CD1c-positive myeloid dendritic cell (primary cell): ENCODE data around the gene ACTR3.
A peak's percentile ranks its signal among the peaks of the same experiment; 100 is the strongest.

Source experiments
- DNase-seq: peaks from one replicate; pipeline ENCODE4 v3.0.0-alpha.2; 2016; ENCODE audit errors: extremely low spot score

Gene ACTR3

DNA sequence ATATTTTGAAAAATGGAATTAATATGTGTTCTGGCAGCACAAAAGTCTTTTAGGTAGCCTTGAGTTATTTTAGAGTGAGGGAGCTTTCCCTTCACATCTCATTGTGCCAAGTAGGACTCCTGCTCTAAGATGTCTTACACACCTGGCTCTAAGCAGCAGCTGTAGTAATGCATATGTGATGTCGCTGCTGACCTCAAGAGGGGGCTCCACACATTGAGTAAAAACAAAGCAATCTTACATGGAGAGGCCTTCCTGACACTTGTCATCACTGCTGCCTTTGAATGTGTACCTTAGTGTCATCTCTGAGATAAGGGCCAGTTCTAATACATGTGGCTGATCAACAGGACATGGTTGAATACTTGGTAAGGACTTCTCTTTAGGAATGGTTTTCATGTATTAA is 75.8 kb downstream of the ACTR3 start:
- peak; percentile 38 for DNase-seq

DNA sequence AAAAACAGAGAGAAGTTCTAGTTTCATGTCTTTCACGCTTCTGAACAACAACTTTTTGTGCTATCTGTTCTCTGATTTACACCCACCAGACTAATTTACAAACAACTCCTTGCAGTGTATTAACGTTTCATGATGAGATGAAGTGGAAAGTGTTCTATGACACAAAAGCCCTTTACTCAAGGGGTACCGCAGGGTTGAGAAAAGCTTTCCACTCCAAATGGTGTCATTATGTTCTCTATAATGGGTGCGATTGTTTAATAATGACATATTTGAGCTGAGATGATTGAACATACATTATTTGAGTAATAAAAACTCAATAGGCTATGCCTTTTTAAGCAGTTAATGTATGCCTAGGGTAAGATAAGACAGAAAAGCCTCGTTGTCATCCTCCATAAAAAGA is 76.3 kb downstream of the ACTR3 start:
- DNase-seq, result no peak

DNA sequence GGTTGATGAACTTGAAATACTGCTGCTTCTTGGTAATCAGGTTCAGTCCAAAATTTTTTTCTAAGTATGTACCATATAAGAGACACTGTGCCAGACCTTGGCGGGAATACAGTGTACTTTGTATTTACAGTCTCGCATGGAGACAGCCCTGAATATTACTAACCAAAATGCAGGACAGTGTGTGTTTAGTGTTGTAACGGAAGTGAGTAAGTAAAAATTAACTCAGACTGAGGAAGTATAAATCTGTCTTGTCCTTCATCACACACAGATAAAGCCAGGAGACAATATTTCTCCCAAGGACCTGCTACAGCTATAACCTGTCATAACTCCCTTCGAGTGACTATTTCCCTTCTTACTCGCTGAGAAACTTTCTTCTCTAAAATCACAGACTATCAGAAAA is 76.9 kb downstream of the ACTR3 start:
- DNase-seq, result peak; percentile 22

DNA sequence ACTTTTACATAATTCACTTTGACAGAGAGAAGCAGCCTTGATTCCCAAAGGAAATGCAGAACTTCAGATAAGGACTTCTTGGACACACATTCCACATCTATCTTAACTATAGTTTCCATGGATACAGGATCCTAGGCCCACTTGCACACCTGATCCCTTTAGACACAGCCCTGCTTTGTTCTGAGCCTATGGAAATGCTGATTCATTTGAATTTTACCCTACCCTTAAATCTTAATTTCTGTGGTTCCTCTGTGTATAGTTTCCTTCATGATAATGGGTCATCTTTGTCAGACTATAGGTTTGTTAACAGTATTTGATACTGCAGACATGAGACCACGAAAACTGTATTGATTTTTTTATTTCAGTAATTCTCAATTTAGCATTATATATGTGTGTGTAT is 77.4 kb downstream of the ACTR3 start:
- DNase-seq, result no peak

DNA sequence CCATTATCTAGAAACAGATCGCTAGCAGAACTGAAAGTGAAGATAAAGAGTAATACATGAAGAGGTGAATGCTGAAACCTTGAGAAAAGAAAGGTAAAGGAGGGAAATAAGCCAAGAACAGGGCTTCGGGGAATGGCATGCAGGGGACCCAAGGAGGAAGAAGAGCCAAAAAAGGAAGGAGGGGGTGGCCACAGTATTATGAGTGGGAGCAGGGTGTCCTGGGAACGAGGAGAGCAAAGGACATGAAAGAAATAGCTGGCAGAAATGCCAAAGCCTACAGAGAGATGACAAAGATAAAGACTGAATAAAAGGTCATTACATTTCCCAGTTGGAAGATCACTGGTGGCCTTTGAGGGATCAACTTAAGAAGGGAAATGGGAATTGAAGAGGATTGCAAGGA is 82.9 kb downstream of the ACTR3 start:
- peak; percentile 49 for DNase-seq

DNA sequence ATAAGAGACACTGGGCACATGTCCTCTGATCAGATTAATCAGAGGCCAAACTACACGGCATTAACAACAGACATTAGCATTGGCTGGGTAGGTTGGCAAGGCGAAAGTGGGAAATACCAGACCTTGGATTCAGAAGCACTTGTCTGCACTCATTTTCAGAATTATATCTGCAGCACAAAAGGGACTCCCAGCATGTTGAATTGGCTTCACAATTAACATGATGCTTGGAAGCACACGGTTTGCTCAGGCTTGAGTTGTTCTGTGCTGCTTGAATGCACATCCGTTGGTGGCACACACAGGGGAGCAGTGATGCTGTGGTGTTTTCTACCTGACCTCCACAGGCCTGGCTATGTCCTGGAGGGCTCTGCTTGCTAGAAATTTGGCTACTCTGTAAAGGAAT is 83.9 kb downstream of the ACTR3 start:
- no peak for DNase-seq

DNA sequence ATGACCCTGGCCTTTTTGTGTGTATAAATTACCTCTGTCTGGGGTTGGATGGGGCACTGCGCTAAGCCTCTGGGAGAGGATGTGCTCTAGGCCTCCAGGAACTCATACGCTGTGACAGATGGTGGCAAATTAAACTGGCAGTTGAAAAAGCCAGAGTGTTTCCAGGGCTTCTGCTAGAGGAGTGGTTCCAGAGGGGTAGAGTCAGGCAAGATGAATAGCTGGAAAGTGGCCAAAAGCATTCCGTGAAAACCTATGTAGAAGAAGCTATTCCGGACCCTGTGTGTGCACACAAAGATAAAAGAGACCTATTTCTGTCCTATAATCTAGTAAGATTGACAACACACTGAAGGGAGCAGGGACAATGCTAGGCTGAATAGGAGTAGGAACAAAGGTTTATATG is 84.8 kb downstream of the ACTR3 start:
- DNase-seq, result no peak

DNA sequence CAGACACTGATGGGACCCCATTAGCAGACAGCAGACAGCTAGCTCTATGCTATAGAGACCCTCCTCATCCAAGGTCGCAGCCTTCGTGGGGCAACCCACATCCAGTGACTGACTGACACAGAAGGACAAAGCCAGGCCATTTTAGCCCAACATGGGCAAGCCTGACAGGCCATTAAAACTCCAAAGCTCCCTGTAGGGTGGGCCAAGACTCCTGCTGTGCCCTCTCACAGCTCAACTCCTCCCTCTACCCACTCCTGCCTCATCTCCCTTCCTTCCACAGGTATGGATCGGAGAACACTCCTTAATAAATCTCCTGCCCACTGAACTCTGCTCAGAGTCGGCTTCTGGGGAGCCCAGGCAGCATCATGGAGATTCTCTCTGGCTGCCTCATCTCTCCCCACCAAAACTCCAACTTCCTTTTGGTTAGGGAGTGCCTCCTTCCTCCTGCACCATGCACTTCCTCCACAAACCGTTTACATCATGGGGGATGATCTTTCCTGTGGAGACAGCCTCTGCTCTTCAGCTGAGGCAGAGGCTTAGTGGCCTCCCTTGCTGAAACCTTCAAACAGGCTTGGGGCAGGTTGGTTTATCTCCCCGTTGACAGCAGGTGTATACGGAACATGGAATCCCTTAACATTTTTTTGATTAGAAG is 86.5 kb downstream of the ACTR3 start:
- DNase-seq, result peak; percentile 36

DNA sequence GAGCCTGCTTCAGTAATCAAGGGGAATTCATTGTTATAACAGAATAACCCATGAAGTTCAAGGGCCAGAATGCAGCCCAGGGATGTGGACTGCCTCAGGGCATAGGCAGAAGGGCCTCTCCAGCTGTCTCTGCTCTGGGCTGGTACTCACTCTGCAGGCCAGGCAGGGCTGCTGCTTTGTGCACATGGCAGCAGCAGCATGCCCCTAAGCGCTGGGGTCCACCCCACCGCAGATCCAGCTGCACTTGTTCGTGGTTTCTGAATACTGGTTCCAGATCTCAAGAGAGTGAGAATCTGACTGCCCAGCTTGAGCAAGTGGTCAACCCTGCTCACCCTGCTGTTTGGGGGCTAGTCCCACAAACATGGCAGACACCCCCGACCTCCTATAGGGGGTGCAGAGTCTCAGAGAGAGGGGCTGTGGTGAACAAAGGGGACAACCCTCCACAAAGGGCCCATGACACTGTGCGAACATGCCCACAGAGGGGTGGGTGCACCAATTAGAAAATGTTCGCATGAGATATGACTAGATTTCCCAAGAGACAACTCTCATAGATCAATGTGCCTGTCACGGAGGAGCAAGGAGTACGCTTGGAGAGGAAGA is 87.3 kb downstream of the ACTR3 start:
- no peak for DNase-seq

DNA sequence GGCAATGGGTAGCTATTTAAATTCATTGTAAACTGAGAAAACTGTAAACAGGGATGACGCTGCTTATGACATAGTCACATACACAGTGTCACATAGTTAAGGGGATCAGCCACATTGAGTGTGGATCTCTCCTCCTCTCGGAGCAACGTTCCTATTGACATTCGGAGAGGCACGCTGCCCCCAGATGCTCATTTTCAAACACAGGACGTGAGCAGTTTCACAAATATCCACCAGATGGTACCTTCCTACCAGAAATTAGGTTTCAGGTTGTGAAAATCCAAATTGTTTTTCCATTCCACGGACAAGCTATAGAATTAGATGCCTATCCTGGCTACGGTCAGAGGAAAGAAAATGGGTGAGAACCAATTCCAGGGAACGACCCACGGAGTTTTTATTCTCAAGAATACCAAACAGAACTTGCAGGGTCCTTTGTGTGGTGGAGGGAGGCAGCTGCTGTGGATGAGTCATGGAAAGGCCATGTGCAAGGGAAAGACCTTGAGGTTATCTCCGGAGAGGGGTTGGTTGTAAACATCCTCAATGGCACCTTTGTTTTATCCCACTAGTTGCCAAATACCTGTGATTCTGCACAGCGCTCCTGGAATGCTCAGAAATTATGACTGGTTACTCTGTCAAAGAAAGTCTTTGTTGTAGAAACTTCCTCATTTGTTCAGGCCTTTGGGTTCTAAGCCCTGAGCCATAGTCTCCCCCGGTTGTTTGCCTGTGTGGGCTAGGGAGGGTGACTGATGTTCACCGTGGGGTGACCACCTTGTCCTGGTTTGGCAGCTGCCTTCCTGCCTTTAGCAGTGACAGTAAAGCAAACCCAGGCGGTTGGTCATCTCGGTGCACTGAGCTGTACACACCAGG is 88.0 kb downstream of the ACTR3 start:
- DNase-seq, result no peak

DNA sequence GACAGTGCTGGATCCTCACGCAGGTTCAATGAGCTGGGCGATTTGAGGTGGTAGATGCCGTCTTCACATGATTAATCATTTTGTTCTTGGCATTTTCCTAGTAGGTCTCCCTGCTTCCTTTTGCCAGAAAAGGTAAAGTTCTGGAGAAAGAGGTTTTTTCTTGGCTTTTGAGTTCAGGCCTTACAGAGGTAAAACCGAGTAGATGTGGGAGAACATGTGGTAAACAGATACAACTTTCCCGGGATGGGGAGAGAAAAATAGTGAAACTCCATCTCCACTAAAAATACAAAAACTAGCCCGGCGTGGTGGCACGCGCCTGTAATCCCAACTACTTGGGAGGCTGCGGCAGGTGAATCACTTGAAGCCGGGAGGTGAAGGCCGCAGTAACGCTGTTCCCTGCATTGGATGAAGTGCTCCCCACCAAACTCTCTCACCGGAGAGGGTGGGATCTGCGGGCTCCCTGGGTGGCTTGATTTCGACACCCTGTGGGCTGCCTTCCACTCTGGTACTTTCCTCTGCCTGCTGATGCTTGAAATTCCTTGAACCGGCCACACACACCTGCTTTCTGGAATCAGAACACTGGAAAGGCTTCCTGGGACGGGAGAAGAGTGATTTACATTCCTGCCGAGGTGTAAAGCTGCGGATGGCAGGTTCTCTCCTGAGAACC is 88.8 kb downstream of the ACTR3 start:
- no peak for DNase-seq

DNA sequence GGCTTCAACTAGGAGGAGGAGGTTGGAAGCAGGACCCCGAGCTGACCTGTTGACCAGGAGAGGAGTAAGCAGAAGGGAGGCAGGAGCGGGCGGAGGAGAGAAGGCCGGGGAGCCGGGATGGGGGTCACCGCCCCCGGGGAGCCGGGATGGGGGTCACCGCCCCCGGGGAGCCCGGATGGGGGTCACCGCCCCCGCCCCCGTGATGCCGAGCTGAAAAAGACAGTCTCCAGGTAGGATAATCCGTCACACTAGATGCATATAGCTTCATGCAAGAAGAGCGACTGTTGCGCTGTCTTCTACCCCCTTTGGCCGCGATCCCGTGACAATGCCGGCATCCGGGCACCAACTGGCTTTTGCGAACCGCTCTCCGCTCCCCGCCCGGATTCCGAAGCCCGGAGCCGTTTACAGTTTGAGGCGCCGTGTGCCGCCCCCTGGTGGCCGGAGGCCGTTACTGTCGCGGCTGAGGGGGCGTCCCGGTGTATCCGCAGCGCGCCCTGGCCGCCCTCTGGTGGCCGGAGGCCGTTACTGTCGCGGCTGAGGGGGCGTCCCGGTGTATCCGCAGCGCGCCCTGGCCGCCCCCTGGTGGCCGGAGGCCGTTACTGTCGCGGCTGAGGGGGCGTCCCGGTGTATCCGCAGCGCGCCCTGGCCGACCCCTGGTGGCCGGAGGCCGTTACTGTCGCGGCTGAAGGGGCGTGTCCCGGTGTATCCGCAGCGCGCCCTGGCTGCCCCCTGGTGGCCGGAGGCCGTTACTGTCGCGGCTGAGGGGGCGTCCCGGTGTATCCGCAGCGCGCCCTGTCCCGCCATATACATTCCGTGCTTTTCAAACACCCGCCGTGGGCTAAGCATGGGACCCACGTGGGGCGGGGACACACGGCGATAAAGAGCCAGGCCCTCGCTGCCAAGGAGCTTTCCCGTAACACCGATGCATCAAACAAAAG is 89.6 kb downstream of the ACTR3 start:
- peak; percentile 33 for DNase-seq

DNA sequence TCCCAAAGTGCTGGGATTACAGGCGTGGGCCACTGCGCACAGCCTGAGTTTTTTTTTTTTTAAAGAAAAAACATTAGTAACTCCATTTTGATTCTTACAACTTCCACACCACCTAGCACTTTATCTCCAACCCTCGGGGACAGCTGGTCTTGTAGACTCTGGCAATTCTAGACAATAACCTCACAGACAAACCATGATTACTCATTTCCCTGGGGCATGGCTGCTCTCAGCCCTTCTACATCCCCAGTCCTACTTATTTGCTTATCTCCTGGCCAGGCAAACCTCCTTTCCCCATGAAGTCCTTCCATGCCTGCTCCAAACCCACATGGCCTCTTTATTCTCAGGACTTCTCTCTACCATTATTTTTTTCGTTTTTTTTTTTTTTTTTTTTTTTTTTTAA is 91.1 kb downstream of the ACTR3 start:
- no peak for DNase-seq

DNA sequence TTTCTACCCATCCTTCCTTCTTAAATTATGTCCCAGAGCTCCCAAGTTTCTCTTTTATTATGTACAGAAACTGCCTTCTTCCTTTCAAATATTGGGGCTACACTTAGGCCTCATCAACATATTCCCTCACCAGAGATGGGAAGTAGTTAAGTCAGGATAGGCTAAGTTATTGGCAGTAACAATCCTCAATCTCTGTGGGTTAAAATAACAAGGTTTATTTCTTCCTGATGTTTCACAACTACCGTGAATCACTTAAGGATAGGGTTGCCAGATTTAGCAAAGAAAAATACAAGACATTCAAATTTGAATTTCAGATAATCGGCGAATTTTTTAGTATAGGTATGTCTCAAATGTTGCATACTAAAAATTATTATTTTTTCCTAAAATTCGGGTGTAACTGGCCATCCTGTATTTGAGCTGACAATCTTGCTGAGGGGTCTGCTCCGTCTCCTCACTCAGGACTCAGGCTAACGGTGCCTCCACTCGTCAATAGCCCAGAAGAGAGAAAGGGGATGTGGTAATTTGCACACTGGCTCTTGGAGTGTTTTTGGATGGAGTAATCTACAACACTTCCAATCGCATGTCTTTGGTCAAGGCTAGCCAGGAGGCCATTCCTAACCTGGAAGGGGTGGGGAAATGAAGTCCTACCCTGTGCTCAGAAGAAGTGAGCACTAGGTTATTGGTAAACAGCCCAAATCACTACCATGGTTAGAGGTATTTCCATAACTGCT is 91.7 kb downstream of the ACTR3 start:
- DNase-seq, result no peak

DNA sequence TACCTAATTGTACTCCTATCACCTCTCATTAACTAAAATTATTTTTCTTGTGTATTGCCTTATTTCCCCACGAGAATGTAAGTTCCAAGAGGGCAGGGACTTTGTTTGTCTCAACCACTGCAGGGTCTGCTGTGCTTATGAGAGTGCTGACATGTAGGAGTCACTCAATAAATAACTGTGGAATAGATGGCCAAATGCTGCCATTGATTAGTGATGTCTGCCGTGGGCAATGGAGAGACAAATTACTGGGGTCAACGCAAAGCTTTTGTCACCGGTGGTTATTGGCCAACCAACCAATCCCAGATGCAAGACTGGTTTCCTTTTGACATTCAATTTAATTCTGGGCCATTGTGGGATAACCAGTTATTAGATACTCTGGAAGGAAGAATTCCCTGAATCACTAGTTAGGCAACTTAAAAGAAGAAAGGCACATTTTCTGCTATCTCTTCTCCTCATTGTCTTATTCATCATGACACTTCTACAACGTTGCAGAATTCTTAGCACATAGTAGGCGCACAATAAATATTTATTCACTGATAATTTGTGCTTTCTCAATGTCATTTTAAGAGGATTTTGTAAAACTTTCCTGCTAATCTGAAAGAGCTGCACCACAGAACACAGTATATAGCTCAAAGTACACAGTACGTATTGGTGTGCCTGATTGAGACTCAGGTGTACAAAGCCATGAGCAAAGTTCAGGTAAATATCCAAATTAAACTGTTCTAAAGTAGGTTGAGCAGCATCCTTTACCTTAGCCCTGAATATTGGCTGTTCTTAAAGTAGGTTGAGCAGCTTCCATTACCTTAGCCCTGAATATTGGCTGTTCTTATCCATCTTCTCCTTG is 95.9 kb downstream of the ACTR3 start:
- no peak for DNase-seq

DNA sequence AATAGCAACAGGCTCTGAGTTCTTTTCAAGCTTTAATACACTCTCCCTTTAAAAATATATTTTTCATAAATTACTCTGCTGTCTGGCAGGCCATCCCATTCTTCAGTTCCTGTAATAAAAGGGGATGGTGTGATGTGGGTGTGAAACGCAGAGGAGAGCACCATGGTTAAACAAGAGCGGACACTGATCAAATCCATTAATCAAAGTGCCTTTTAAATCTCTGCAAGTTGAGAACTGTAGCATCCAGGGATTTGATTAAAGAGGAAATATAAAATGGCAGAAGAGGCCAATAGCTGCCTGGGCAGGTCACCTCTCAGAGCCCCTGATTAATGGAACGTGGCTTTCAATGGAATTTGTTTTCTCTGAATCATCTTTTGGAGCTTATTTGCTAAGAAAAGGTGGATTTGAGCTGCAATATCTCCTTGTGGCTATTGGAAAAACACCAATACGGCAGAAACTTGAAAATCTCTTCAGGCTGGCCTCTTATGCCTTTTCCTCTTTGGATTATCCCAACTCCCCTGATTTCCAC is 96.9 kb downstream of the ACTR3 start:
- no peak for DNase-seq

DNA sequence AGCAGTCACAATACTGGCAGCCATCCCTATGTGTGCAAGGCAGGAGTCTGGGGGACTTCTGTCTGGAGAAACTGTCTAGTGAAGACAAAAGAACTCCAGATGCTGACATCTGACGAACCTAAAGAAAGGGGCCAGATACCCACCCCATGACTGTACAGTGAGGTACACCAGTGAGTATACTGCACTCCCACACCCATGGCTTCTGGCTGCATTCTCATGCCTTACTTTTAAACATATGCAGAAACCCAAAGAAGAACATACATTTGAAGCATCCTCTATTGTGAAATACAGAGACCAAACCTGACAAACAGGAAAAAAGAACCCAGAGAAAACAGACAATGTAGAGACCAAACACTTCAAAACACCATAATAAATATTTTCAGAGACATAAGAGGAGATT is 102.2 kb downstream of the ACTR3 start:
- no peak for DNase-seq

DNA sequence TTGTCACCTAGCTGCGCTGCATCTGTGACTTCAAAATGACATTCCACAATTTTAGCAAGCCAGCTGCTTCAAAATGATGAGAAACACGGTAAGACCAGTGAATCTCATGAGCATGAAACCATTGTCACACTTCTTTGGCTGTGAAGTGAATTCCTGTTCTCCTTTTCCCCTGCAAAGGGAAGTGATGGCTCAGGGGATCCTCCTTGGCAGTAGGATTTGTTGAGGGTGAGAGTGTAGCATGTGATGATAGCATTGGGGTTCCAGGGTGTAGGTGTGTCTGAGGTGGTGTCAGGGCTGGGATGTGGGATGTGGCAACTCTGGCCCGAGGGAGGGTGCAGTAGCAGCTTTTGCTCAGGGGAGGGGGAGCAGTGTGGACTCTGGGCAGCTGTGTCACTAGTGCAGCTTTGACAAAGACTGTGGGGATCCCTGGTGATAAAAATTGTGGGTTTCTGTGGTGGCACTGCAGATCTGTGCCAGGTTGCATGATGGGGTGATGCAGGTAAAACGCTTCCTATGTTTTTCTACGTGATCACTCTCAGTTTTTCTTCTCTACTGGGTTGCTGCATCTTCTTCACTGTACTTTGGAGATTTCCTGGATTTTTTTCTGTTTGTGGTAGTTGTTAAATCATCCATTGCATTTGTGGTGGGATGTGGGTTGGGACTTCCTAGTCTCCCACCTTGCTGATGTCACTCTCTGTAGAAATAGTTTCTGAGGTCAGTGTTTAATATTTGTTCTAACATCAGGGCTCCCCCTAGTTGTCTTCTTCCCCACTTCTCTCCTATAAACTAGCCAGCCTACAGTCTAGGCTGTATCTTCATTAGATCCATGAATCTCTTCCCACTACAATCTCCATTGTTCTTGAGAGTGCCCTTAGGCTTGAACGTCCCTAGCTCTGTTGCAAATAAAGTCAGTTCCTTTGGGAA is 107.0 kb downstream of the ACTR3 start:
- DNase-seq, result peak; percentile 40
